HG03066 (cell line): ENCODE measurements around the gene COL27A1.
"Not testable (repeated sequence)": the region's sequence is repeated elsewhere in the genome, so short reads cannot be mapped to it uniquely, and the experiment has no call there.

Source experiments
- ATAC-seq: cut with Tn5 transposase; IDR thresholded peaks from one replicate; pipeline ENCODE4 v1.9.1; 2021; ENCODE audit warnings: low read depth; ENCODE audit not compliant: unreplicated experiment

COL27A1 gene

DNA sequence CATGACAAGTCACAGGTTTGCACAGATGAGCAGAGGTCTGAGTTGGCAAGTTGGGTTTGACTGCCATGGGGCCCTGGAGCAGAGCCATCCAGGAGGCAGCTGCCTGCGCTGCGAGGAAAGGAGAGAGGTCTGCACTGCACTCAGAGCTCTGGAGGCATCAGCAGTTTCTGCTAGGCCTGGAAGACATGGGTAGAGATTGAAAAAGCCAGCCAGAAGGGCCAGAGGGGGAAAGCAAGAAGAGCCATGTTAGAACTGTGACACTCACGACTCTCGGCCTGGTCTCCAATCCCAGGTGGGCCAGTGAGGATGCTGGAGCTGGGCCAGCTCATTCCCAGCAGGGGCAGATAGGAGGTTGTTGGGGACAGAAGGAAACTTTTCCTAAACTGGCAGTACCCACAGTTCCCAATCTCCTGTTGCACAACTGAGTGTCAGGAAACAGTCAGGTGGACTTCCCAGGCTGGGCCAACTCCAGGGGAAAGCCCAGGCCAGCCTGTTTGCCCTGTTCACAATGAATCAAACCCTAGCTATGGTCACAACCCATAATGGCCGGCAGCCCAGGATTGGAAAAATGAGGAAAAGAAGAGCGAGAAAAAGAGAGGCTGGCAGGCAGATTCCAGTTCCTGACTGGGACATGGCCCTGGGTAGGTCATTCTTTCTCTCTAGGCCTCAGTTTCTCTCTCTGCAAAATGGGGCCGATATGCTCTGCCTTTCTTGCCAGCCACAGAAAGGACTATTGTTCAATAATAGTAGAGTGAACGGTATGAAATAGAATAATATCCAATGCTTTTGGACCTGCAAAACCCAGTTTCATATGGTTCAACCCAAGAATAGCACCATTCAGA is 159.8 kb downstream of the COL27A1 start:
- ATAC-seq: no peak

DNA sequence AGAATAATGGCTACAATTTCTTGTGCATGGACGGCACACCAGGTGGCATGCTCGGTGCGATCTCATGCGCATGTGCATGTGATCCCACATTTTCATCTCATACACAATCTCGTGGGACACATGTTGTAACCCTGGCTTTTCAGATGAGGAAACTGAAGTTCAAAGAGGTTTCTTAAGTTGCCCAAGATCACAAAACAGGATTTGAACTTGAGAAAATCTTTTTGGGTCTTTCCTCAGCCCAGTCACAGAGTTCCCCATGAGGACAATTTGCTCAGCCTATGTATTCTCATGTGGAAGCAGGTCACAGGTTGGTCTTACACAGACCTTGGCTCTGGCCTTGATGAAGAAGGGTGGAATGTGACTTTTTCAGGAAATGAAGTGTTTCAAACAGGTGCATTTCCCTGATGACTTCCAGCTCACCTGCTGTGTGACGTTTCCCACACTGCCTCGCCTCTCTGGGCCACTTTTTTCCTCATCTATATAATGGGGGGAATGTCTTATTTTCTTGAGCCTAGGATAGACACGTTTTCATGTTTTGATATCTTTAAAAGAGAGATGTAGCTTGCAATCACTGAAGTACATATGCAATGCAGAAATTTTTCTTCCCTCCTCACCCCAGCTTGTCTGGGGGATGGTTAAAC is 160.5 kb downstream of the COL27A1 start:
- no peak for ATAC-seq

- no peak for ATAC-seq
Observed at GRCh38 chr9:114316605-114317230, 161.4 kb downstream of the COL27A1 start.

DNA sequence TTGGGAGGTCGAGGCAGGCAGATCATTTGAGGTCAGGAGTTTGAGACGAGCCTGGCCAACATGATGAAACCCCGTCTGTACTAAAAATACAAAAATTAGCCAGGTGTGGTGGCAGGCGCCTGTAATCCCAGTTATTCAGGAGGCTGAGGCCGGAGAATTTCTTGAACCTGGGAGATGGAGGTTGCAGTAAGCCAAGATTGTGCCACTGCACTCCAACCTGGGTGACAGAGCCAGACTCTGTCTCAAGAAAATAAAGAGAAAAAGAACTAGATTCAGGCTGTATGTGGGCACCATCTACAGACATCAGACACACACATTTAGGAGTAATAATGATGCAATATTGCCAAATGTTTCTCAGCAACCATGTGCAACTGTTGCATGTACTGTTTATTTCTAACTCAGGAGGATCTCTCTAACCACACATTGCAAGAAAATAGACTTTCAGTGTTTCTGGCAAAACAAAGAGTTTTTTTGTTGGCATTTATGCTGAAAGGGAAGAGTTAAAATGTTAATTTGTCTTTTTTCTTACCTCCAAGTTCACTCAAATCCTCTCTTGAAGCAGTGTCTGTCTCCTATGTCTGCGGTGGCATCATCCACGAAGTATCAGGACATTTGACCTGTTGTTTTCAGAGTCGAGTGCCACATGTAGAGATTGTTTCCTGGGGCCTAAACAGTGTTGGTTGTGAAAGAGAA is 162.5 kb downstream of the COL27A1 start:
- ATAC-seq: no peak

GRCh38 chr9:114318416-114318815 is 163.1 kb downstream of the COL27A1 start:
- ATAC-seq: no peak

GRCh38 chr9:114319147-114319546 is 163.8 kb downstream of the COL27A1 start:
- no peak for ATAC-seq

GRCh38 chr9:114320710-114321109 is 165.4 kb downstream of the COL27A1 start:
- ATAC-seq: not testable (repeated sequence)

- no peak for ATAC-seq
Observed at GRCh38 chr9:114321759-114322158, 166.4 kb downstream of the COL27A1 start.

- ATAC-seq: not testable (repeated sequence)
Observed at GRCh38 chr9:114322160-114322818, 167.0 kb downstream of the COL27A1 start.

DNA sequence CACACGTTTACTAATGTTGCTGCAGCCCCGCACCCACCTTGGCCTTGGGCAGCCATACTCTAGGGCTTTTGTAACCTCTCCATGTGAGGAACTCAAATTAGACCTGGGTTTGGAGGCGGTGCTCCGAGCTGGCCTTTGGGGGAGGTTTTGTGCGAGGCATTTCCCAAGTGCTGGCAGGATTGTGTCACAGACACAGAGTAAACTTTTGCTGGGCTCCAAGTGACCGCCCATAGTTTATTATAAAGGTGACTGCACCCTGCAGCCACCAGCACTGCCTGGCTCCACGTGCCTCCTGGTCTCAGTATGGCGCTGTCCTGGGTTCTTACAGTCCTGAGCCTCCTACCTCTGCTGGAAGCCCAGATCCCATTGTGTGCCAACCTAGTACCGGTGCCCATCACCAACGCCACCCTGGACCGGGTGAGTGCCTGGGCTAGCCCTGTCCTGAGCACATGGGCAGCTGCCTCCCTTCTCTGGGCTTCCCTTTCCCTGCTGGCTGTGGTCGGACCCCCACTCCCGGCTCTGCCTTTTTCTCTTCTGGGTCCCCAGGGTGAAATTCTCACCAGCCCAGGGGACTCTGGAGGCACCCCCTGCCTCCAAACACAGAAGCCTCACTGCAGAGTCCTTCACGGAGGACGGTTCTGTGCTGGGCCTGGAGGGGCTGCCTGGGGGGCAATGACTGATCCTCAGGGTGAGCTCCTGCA is 167.6 kb downstream of the COL27A1 start, which contains the start of gene ORM1:
TSS of gene ORM1 (plus strand) at position 268 of the 701 bp plus-strand sequence. CDS start at position 304, 36 bp downstream.
- not testable (repeated sequence) for ATAC-seq

GRCh38 chr9:114323849-114324248 is 168.5 kb downstream of the COL27A1 start:
- ATAC-seq: not testable (repeated sequence)

DNA sequence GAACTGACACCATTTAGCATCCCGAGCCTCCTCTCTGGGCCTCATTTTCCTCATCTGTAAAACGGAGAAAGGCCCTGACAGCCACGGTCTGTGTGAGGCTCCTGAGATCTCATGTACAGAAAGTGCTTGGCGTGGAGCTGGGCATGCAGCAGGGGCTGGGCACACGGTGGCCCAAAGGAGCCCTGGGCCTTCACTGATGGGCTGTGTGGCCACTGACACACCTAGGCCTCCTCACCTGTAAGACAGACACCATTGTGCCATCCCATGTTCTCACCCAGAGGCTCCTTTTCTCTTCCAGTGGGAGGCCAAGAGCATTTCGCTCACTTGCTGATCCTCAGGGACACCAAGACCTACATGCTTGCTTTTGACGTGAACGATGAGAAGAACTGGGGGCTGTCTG is 169.2 kb downstream of the COL27A1 start:
- ATAC-seq: no peak

DNA sequence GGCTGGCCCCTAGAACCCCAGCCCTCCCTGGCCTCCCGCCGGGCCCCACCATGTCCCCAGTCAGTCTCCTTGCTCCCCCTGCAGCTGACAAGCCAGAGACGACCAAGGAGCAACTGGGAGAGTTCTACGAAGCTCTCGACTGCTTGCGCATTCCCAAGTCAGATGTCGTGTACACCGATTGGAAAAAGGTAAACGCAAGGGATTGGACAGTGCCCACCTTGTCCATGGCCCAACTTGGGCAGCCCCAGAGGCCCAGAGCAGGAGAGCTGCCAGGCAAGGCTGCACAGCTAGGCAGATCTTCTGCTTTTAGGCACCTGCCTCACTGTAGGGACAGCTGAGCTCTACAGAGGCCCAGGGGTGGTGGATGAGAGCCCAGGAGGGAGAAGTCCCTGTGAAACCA is 169.6 kb downstream of the COL27A1 start:
- ATAC-seq: not testable (repeated sequence)

DNA sequence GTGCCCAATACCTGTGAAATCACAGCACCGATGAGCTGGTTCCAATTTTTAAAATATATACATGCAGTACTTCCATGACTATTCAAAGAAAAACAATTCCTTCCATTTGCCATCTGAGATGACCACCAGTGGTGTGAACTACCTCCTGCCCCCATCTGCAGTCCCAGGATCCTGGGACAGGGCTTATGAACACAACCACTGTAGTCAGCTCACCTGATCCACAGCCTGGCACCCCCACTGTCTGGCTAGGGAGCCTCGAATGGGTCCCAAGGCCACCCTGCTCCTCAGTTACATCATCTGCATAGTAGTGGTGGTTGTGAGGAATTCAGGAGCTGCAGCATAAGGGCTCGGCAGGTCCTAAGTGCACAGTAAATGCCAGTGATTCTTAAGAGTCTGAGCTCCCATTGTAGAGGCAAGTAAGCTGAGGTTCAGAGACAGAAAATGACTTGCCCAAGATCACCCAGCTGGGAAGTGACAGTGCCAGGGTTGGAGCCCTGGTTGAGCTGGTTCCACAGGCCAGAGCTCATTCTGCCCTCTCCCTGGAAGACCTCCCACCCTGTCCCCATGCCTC is 170.4 kb downstream of the COL27A1 start:
- not testable (repeated sequence) for ATAC-seq

GRCh38 chr9:114327749-114328148 is 172.4 kb downstream of the COL27A1 start:
- no peak for ATAC-seq

- ATAC-seq: not testable (repeated sequence)
Observed at GRCh38 chr9:114328357-114328820, 173.1 kb downstream of the COL27A1 start.

DNA sequence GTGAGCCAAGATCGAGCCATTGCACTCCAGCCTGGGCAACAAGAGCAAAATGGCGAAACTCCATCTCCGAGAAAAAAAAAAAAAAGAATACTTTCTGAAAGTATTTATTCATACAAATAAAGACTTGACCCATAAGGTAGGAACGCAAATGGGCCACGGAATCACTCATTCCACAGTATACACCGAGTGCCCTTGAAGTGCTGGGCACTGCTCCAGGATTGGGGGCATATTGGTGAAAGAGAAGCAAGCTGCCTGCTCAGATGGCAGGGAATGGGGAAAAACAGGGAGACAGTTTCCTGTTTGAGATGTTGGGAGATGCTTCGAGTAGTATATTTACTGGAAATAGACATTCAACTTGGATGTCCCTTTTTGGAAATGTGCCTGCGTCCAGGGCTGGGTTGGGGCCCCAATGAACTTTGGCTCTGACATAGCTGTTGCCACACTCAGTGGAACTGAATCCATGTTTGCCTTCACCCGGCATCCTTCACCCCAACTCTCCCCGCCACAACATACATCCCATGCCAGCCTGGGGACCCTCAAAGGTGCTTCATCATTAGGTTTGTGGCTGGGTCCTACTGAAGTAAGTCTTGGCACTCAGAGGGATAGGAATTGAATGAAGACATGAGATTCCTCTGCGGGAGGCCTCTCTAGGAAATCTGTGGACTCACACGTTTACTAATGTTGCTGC is 173.7 kb downstream of the COL27A1 start:
- not testable (repeated sequence) for ATAC-seq

DNA sequence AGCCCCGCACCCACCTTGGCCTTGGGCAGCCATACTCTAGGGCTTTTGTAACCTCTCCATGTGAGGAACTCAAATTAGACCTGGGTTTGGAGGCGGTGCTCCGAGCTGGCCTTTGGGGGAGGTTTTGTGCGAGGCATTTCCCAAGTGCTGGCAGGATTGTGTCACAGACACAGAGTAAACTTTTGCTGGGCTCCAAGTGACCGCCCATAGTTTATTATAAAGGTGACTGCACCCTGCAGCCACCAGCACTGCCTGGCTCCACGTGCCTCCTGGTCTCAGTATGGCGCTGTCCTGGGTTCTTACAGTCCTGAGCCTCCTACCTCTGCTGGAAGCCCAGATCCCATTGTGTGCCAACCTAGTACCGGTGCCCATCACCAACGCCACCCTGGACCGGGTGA is 174.3 kb downstream of the COL27A1 start, which contains the start of gene ORM2:
TSS of gene ORM2 (plus strand) at position 245 of the 398 bp plus-strand sequence. CDS start at position 281, 36 bp downstream.
- not testable (repeated sequence) for ATAC-seq
